GM19395 (cell line): ENCODE data around the gene PCDHGA9.
"Not testable (repeated sequence)": the region's sequence is repeated elsewhere in the genome, so short reads cannot be mapped to it uniquely, and the experiment has no call there.

Experiments used
- ATAC-seq: cut with Tn5 transposase; IDR thresholded peaks from one replicate; pipeline ENCODE4 v1.9.1; 2021; ENCODE audit warnings: mild to moderate bottlenecking, moderate library complexity; ENCODE audit not compliant: unreplicated experiment

Gene PCDHGA9

GRCh38 chr5:141413540-141414069, 11.0 kb downstream of the PCDHGA9 start:
- ATAC-seq, result no peak

GRCh38 chr5:141414548-141415274, 12.1 kb downstream of the PCDHGA9 start:
- not testable (repeated sequence) for ATAC-seq

GRCh38 chr5:141415275-141415618, 12.7 kb downstream of the PCDHGA9 start:
- not testable (repeated sequence) for ATAC-seq

GRCh38 chr5:141417494-141418172, 15.1 kb downstream of the PCDHGA9 start, which contains the start of gene PCDHGB7:
Gene PCDHGB7, plus strand, starts transcription at chr5:141417677. Its CDS starts 183 bp downstream, at chr5:141417860.
- peak; percentile 82 for ATAC-seq

GRCh38 chr5:141419074-141419880, 16.7 kb downstream of the PCDHGA9 start:
- no peak for ATAC-seq

GRCh38 chr5:141420855-141421488, 18.4 kb downstream of the PCDHGA9 start, which contains the start of gene PCDHGA11:
Gene PCDHGA11, plus strand, starts transcription at chr5:141421051. Its CDS starts 177 bp downstream, at chr5:141421228.
- ATAC-seq, result peak; percentile 48

GRCh38 chr5:141421489-141421855, 18.9 kb downstream of the PCDHGA9 start:
- no peak for ATAC-seq

- ATAC-seq, result no peak
Measured at GRCh38 chr5:141422742-141423291, 20.2 kb downstream of the PCDHGA9 start.

GRCh38 chr5:141427783-141428426, 25.3 kb downstream of the PCDHGA9 start:
- ATAC-seq, result no peak

GRCh38 chr5:141430332-141431113, 27.9 kb downstream of the PCDHGA9 start, which contains the start of gene PCDHGA12:
Gene PCDHGA12, plus strand, starts transcription at chr5:141430507. Its CDS starts 253 bp downstream, at chr5:141430760.
- peak; percentile 85 for ATAC-seq

- peak; percentile 65 for ATAC-seq
Measured at GRCh38 chr5:141431286-141431685, 28.7 kb downstream of the PCDHGA9 start.

GRCh38 chr5:141432308-141432707, 29.7 kb downstream of the PCDHGA9 start:
- not testable (repeated sequence) for ATAC-seq

GRCh38 chr5:141432726-141433125, 30.1 kb downstream of the PCDHGA9 start:
- not testable (repeated sequence) for ATAC-seq

- ATAC-seq, result no peak
Measured at GRCh38 chr5:141434006-141434405, 31.4 kb downstream of the PCDHGA9 start.

GRCh38 chr5:141437221-141437620, 34.6 kb downstream of the PCDHGA9 start:
- no peak for ATAC-seq

GRCh38 chr5:141439411-141440141, 37.0 kb downstream of the PCDHGA9 start:
- ATAC-seq, result no peak

- no peak for ATAC-seq
Measured at GRCh38 chr5:141440341-141440740, 37.8 kb downstream of the PCDHGA9 start.

GRCh38 chr5:141441571-141442170, 39.1 kb downstream of the PCDHGA9 start:
- no peak for ATAC-seq
